Astrocyte of the spinal cord (primary cell): ENCODE measurements around the gene FHIT.
"Not testable (repeated sequence)": the region's sequence is repeated elsewhere in the genome, so short reads cannot be mapped to it uniquely, and the experiment has no call there.

Source experiments
- DNase-seq: peaks from one replicate; pipeline ENCODE4 v3.0.0; 2011; ENCODE audit warnings: low read depth, low spot score
- H3K4me3 ChIP-seq: 2 replicates; pipeline ENCODE4 v1.5.1; 2011; ENCODE audit warnings: low read depth, mild to moderate bottlenecking, low read length, moderate library complexity
- CTCF ChIP-seq: IDR thresholded peaks from 2 replicates; pipeline ENCODE4 v1.5.1; 2012; ENCODE audit warnings: low read depth, mild to moderate bottlenecking, low read length, inconsistent platforms
- in situ Hi-C: cut with HindIII; loops from 2 replicates; pipeline ENCODE4 v1.10.0; 2017; ENCODE audit warnings: low sequenced_read_pairs

FHIT gene

GRCh38 chr3:61078048-61078752 is 173.1 kb downstream of the FHIT start:
- no peak for DNase-seq
- in situ Hi-C loops, result no loop called here
- no peak overlapping the region for H3K4me3 ChIP-seq
- TF ChIP-seq CTCF, result no peak

GRCh38 chr3:61077551-61077950 is 173.7 kb downstream of the FHIT start:
- H3K4me3 ChIP-seq, result no peak overlapping the region
- in situ Hi-C loops, result no loop called here
- DNase-seq, result no peak
- no peak for TF ChIP-seq CTCF

GRCh38 chr3:61074783-61075182 is 176.5 kb downstream of the FHIT start:
- no peak for TF ChIP-seq CTCF
- in situ Hi-C loops, result no loop called here
- DNase-seq, result no peak
- no peak overlapping the region for H3K4me3 ChIP-seq

- TF ChIP-seq CTCF, result no peak
- DNase-seq, result no peak
- H3K4me3 ChIP-seq, result no peak overlapping the region
- in situ Hi-C loops, result no loop called here
Observed at GRCh38 chr3:61073566-61074165, 177.6 kb downstream of the FHIT start.

- in situ Hi-C loops, result no loop called here
- H3K4me3 ChIP-seq, result no peak overlapping the region
- TF ChIP-seq CTCF, result no peak
- no peak for DNase-seq
Observed at GRCh38 chr3:61068084-61068483, 183.2 kb downstream of the FHIT start.

GRCh38 chr3:61066800-61067199 is 184.5 kb downstream of the FHIT start:
- DNase-seq, result no peak
- H3K4me3 ChIP-seq, result no peak overlapping the region
- in situ Hi-C loops, result no loop called here
- TF ChIP-seq CTCF, result no peak

- in situ Hi-C loops, H3K4me3 ChIP-seq: not testable (repeated sequence)
Observed at GRCh38 chr3:61066222-61066621, 185.0 kb downstream of the FHIT start.

More at GRCh38 chr3:61066222-61066621, 185.0 kb downstream of the FHIT start:
- not testable (repeated sequence) for DNase-seq
